ENCODE results near the gene CYP3A4. TPM values are rescaled to one million over a fixed set of nuclear protein-coding genes. Genes with fewer than 3 reads are reported as not detected.

CYP3A4 gene
- total and polyA plus RNA-seq, 9 of the 15 experiments (the other 6 are each of a cell fraction or from before 2014, with no cell fraction given): 0.07 to 0.08 TPM; not detected in 7

DNA sequence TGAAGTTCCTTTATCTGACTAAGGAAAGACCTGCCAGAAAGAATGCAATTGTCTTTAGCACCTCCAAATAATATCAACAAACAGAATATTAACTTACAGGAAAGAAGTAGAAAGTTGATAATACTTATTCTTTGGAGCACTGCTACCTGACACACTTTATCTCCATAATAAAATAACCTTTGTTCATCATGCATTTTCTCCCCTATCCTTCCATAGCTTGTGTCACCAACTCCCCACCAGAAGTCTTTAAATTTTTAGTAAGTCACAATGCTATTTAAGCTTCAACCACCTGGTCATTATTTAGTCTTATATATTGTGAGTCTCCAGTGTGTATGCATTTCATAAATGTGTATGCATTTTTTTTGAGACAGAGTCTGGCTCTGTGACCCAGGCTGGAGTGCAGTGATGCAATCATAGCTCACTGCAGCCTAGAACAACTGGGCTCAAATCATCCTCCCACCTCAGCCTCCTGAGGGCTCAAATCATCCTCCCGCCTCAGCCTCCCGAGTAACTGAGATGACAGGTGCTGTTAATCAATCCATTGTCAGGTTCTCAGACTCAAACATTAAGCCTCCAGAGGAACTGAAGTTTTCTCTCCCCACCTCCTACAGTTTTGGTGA, 36.5 kb upstream of the CYP3A4 start (continued):
- TF ChIP-seq ZNF444 (CRISPR knock-in tag; IDR thresholded peaks at IDR 0.05): no peak
- no peak for TF ChIP-seq RERE (CRISPR knock-in tag; IDR thresholded peaks at IDR 0.05; ENCODE audit: borderline replicate concordance)
- TF ChIP-seq MAFG (tag; conservative IDR thresholded peaks at IDR 0.05): no peak
- TF ChIP-seq, protein P1, sequence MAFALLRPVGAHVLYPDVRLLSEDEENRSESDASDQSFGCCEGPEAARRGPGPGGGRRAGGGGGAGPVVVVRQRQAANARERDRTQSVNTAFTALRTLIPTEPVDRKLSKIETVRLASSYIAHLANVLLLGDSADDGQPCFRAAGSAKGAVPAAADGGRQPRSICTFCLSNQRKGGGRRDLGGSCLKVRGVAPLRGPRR (CRISPR knock-in tag; IDR thresholded peaks at IDR 0.05): no peak
- no peak for TF ChIP-seq NFXL1 (CRISPR knock-in tag; IDR thresholded peaks at IDR 0.05)
- no peak for TF ChIP-seq ZFX (CRISPR knock-in tag; IDR thresholded peaks at IDR 0.05)
- no peak for TF ChIP-seq KAT8 (IDR thresholded peaks at IDR 0.05; ENCODE audit: low read depth)
- TF ChIP-seq RB1 (IDR thresholded peaks at IDR 0.05; ENCODE audit: low read depth): no peak
- TF ChIP-seq ELF4 (CRISPR knock-in tag; IDR thresholded peaks at IDR 0.05): no peak
- TF ChIP-seq HDGF (IDR thresholded peaks at IDR 0.05): no peak
- TF ChIP-seq MAX (CRISPR knock-in tag; IDR thresholded peaks at IDR 0.05): no peak
- no peak for TF ChIP-seq ZNF124 (CRISPR knock-in tag; IDR thresholded peaks at IDR 0.05)
- no peak for TF ChIP-seq ARID3B (CRISPR knock-in tag; IDR thresholded peaks at IDR 0.05; ENCODE audit: borderline replicate concordance)
- no peak for TF ChIP-seq NBN (IDR thresholded peaks at IDR 0.05; ENCODE audit: low read depth)
- TF ChIP-seq, protein P2, sequence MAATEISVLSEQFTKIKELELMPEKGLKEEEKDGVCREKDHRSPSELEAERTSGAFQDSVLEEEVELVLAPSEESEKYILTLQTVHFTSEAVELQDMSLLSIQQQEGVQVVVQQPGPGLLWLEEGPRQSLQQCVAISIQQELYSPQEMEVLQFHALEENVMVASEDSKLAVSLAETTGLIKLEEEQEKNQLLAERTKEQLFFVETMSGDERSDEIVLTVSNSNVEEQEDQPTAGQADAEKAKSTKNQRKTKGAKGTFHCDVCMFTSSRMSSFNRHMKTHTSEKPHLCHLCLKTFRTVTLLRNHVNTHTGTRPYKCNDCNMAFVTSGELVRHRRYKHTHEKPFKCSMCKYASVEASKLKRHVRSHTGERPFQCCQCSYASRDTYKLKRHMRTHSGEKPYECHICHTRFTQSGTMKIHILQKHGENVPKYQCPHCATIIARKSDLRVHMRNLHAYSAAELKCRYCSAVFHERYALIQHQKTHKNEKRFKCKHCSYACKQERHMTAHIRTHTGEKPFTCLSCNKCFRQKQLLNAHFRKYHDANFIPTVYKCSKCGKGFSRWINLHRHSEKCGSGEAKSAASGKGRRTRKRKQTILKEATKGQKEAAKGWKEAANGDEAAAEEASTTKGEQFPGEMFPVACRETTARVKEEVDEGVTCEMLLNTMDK (IDR thresholded peaks at IDR 0.05; ENCODE audit: borderline replicate concordance, insufficient read depth, low read depth, low read length, poor library complexity, severe bottlenecking): no peak
- no peak for TF ChIP-seq CCAR2 (IDR thresholded peaks at IDR 0.05; ENCODE audit: low read depth, low read length)
- TF ChIP-seq MEIS2 (IDR thresholded peaks at IDR 0.05; ENCODE audit: partially characterized antibody): peak; percentile 86
- no peak for TF ChIP-seq E2F3 (CRISPR knock-in tag; IDR thresholded peaks at IDR 0.05)
- no peak for TF ChIP-seq ZNF551 (CRISPR knock-in tag; IDR thresholded peaks at IDR 0.05)
- no peak for TF ChIP-seq STAT5A (IDR thresholded peaks at IDR 0.05; ENCODE audit: borderline replicate concordance, low read length)
- TF ChIP-seq ZNF75A (CRISPR knock-in tag; IDR thresholded peaks at IDR 0.05): no peak

All from K562 (cell line).